Cardiac fibroblast (primary cell): ENCODE measurements around the gene TNFRSF12A.
A peak's percentile ranks its signal among the peaks of the same experiment; 100 is the strongest.

Source experiments
- DNase-seq, 2 donors: peaks; one replicate each; pipeline versions ENCODE4 v3.0.0 to v3.0.0-alpha.2; 2010; ENCODE audit warnings: low read depth in 2 of 2
- H3K4me3 ChIP-seq, 2 donors: replicated peaks in 1 of 2; 1 replicate in 1 of 2; 2 replicates in 1 of 2; pipeline ENCODE4 v1.5.1; 2011; ENCODE audit warnings: low read depth in 2 of 2, low read length in 2 of 2, mild to moderate bottlenecking in 2 of 2, moderate library complexity in 1 of 2
- CTCF ChIP-seq: IDR thresholded peaks from one replicate; pipeline ENCODE4 v1.5.1; 2011; ENCODE audit warnings: low read depth, mild to moderate bottlenecking, low read length, inconsistent platforms

Gene TNFRSF12A

GRCh38 chr16:3021449-3022207, 1.5 kb downstream of the TNFRSF12A start:
- TF ChIP-seq CTCF, result peak; percentile 36
- H3K4me3 ChIP-seq, result peak overlapping the region; percentile 74 to 77
- DNase-seq, result peak; percentile 85 to 97

- H3K4me3 ChIP-seq, result peak overlapping the region; percentile 74 to 77
- peak; percentile 96 to 97 for DNase-seq
- no peak for TF ChIP-seq CTCF
Observed at GRCh38 chr16:3022208-3022683, 2.1 kb downstream of the TNFRSF12A start.

- DNase-seq, result peak; percentile 75 to 85
- no peak for TF ChIP-seq CTCF
- peak overlapping the region; percentile 69 to 77 for H3K4me3 ChIP-seq
Observed at GRCh38 chr16:3022684-3023414, 2.7 kb downstream of the TNFRSF12A start.

GRCh38 chr16:3023415-3023668, 3.2 kb downstream of the TNFRSF12A start:
- H3K4me3 ChIP-seq, result peak overlapping the region; percentile 69 to 77
- peak; percentile 73 to 82 for DNase-seq

GRCh38 chr16:3023669-3024478, 3.7 kb downstream of the TNFRSF12A start, which contains the start of the genes HCFC1R1 and THOC6:
Gene HCFC1R1 (minus strand): TSS chr16:3023942. CDS start chr16:3023941, 1 bp downstream.
Gene THOC6 (plus strand): TSS chr16:3024035. CDS start chr16:3024327, 292 bp downstream.
- H3K4me3 ChIP-seq, result peak within 1 kb of the TSS; percentile 69 to 77
- TF ChIP-seq CTCF, result no peak
- DNase-seq, result peak; percentile 98 to 99

More at GRCh38 chr16:3023415-3023668, 3.2 kb downstream of the TNFRSF12A start:
- TF ChIP-seq CTCF, result no peak
